ENCODE measurements around the gene MYH13.

Gene MYH13

GRCh38 chr17:10317543-10317834 lies 55.3 kb downstream of the MYH13 start:
- H3K4me3 ChIP-seq (ENCODE audit: low read depth, low read length) = no peak overlapping the region
- TF ChIP-seq, protein P1, sequence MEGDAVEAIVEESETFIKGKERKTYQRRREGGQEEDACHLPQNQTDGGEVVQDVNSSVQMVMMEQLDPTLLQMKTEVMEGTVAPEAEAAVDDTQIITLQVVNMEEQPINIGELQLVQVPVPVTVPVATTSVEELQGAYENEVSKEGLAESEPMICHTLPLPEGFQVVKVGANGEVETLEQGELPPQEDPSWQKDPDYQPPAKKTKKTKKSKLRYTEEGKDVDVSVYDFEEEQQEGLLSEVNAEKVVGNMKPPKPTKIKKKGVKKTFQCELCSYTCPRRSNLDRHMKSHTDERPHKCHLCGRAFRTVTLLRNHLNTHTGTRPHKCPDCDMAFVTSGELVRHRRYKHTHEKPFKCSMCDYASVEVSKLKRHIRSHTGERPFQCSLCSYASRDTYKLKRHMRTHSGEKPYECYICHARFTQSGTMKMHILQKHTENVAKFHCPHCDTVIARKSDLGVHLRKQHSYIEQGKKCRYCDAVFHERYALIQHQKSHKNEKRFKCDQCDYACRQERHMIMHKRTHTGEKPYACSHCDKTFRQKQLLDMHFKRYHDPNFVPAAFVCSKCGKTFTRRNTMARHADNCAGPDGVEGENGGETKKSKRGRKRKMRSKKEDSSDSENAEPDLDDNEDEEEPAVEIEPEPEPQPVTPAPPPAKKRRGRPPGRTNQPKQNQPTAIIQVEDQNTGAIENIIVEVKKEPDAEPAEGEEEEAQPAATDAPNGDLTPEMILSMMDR (IDR thresholded peaks at IDR 0.05; ENCODE audit: low read depth, low read length) = no peak

DNA sequence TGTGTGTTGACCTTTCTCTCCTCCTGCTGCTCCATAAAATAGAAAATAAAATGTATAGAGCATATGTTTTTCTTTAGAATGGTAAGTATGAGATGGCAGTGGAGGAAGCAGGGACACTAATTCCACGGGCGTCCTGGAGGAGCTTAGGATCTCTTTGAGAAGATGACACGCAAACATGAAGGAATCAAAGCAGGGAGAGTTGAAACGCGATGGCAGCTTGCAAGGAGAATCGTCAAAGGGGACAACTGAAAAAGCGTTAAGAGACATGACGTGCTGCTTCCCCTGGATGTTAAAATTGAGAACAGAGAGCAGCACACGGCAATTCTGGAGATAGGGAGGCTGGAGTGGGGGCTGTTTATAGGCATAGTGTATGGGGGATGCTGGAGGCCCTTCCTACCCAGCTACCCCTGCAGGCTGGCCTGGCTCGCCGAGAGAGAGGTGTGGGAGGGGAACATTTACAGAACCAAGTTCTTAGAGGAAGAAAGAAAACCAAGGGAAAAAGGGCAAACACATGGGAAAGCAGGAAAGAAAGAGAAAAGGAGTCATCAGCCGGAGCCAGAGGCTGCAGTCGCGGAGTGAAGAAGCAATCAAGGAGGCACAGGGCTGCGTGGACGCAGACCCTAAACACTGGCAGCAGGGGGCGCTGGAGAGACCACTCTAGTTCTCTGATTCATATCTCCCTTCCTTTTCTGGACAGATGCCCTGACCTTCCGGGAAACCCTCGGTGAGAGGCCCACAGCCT lies 55.8 kb downstream of the MYH13 start:
- H3K4me3 ChIP-seq (ENCODE audit: low read depth, low read length) = no peak overlapping the region
- TF ChIP-seq, protein P1 (IDR thresholded peaks at IDR 0.05; ENCODE audit: low read depth, low read length) = peak; percentile 41

DNA sequence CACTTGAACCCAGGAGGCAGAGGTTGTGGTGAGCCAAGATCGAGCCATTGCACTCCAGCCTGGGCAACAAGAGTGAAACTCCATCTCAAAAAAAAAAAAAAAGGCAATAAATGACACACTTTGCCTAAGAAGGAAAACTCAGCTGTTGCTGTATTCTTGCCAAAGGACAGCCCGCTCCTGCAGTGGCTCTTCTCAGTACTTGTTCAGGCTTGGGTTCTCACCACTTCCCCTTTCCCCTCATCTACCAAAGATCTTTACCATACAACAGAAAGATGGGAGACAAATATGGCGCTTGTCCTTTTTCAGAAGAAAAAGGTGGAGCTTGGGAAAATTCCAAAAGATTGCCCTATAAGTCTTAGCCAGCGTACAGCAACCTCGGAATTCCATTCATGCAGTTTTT lies 58.5 kb downstream of the MYH13 start:
- TF ChIP-seq, protein P1 (IDR thresholded peaks at IDR 0.05; ENCODE audit: low read depth, low read length) = no peak

DNA sequence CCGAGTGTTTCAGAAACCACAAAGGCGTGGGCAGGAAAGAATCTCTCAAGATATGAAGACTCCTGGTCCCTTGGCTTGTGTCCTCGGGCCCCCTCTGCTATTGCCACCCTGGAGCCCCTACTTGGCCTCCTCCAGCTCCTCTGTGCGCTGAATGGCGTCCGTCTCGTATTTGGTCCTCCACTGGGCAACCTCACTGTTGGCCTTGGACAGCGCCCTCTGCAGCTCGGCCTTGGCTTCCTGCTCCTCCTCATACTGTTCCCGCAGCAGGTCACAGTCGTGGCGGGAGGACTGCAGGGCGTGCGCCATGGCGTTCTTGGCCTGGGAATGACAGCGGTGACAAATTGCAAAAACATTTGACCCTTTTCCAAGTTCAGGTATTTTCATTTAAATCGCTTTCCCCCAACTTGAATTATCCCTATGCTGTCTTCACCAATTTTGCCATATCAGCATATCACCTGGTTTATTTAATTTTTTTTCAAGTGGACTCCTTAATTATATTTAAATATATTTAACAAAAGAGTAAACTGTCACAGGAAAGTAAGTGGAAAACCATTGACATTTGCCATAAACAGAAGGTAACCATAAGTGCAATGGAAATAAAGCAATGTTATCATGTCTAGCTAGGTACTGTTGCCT lies 59.7 kb downstream of the MYH13 start:
- H3K4me3 ChIP-seq (ENCODE audit: low read depth, low read length) = no peak overlapping the region
- TF ChIP-seq, protein P1 (IDR thresholded peaks at IDR 0.05; ENCODE audit: low read depth, low read length) = no peak

More for the DNA sequence above, 58.5 kb downstream of the MYH13 start:
- H3K4me3 ChIP-seq (ENCODE audit: low read depth, low read length) = no peak overlapping the region

DNA sequence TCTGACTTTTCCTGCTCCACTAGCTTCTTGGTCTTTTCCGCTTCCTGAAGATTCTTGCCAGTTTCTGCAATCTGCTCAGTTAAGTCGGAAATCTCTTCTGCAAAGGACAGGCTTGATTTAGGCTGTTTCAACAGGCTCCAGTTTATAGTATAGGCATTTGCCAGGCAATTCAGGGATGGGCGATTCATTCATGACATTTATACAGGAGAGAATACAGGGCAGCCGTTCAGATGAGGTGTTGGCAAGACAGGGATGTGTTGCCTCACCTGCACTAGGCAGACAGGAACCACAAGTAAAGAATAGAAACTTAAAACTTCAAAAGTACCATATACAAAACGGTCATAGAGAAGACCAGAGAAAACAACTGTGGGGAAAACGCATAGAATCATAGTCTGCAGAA lies 61.7 kb downstream of the MYH13 start:
- H3K4me3 ChIP-seq (ENCODE audit: low read depth, low read length) = no peak overlapping the region
- TF ChIP-seq, protein P1 (IDR thresholded peaks at IDR 0.05; ENCODE audit: low read depth, low read length) = no peak

GRCh38 chr17:10309003-10309974 lies 63.5 kb downstream of the MYH13 start:
- H3K4me3 ChIP-seq (ENCODE audit: low read depth, low read length) = no peak overlapping the region
- TF ChIP-seq, protein P1 (IDR thresholded peaks at IDR 0.05; ENCODE audit: low read depth, low read length) = no peak
